ENCODE measurements around the gene ANP32E. TPM values are rescaled to one million over a fixed set of nuclear protein-coding genes. Genes with fewer than 3 reads are reported as not detected.

ANP32E gene
- total and polyA plus RNA-seq, 9 of the 15 experiments (the other 6 are each of a cell fraction or from before 2014, with no cell fraction given): 60.4 to 197 (median 104) TPM

DNA sequence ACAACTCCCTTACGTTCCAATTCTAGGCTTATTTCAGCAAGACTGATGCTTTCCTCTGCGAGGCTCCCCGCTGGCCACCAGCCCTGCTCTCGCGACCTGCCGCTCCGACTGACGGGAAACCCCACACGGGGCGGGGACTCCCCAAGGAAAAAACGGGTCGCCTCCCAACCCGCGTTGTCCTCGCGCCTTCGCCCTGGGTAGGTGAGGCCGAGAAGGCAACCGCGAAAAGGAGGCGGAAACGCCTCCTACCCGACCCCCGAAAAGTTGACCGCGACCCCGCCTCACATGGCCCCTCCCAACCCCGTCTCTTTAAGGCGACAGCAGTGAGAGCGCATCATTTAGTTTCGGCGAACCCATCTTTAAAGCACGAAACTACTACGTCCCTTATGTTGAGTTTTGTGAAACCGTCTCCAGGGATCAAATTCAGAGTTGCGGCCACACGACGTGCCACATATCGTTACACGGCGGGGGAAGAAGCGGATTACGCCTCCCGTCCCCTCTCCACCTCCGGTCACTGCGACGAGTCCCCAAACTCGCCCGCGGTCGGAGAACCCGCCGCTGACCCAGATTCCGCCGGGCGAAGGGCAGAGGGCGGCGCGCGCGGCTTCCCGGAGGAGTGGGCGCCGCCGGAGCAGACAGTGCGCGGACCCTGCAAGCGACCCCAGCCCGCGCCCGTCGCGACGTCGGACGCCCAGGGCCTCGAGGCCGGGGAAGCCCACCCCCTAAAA lies 1.2 kb downstream of the ANP32E start (continued):
- TF ChIP-seq, protein P1, sequence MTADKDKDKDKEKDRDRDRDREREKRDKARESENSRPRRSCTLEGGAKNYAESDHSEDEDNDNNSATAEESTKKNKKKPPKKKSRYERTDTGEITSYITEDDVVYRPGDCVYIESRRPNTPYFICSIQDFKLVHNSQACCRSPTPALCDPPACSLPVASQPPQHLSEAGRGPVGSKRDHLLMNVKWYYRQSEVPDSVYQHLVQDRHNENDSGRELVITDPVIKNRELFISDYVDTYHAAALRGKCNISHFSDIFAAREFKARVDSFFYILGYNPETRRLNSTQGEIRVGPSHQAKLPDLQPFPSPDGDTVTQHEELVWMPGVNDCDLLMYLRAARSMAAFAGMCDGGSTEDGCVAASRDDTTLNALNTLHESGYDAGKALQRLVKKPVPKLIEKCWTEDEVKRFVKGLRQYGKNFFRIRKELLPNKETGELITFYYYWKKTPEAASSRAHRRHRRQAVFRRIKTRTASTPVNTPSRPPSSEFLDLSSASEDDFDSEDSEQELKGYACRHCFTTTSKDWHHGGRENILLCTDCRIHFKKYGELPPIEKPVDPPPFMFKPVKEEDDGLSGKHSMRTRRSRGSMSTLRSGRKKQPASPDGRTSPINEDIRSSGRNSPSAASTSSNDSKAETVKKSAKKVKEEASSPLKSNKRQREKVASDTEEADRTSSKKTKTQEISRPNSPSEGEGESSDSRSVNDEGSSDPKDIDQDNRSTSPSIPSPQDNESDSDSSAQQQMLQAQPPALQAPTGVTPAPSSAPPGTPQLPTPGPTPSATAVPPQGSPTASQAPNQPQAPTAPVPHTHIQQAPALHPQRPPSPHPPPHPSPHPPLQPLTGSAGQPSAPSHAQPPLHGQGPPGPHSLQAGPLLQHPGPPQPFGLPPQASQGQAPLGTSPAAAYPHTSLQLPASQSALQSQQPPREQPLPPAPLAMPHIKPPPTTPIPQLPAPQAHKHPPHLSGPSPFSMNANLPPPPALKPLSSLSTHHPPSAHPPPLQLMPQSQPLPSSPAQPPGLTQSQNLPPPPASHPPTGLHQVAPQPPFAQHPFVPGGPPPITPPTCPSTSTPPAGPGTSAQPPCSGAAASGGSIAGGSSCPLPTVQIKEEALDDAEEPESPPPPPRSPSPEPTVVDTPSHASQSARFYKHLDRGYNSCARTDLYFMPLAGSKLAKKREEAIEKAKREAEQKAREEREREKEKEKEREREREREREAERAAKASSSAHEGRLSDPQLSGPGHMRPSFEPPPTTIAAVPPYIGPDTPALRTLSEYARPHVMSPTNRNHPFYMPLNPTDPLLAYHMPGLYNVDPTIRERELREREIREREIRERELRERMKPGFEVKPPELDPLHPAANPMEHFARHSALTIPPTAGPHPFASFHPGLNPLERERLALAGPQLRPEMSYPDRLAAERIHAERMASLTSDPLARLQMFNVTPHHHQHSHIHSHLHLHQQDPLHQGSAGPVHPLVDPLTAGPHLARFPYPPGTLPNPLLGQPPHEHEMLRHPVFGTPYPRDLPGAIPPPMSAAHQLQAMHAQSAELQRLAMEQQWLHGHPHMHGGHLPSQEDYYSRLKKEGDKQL (CRISPR knock-in tag; IDR thresholded peaks at IDR 0.05; ENCODE audit: borderline replicate concordance): peak; percentile 75; the same call in 1 of the 2 replicates
- TF ChIP-seq ZC3H11A (IDR thresholded peaks at IDR 0.05; ENCODE audit: low read depth, low read length) (no peak), PHF8 (IDR thresholded peaks at IDR 0.05; ENCODE audit: borderline replicate concordance, low read length) (peak; percentile 55; the same call in 1 of the 2 replicates), GABPA (tag; conservative IDR thresholded peaks at IDR 0.05; ENCODE audit: low read depth) (no peak), MED1 (CRISPR knock-in tag; IDR thresholded peaks at IDR 0.05; ENCODE audit: borderline replicate concordance) (no peak), MCM5 (IDR thresholded peaks at IDR 0.05; ENCODE audit: low read depth) (no peak), ZNF785 (CRISPR knock-in tag; IDR thresholded peaks at IDR 0.05) (no peak), KLF13 (tag; IDR thresholded peaks at IDR 0.05; ENCODE audit: borderline replicate concordance, low read depth) (no peak), RBM17 (IDR thresholded peaks at IDR 0.05; ENCODE audit: borderline replicate concordance, low read depth, low read length) (no peak), DACH1 (IDR thresholded peaks at IDR 0.05; ENCODE audit: partially characterized antibody) (no peak), OTX1 (CRISPR knock-in tag; IDR thresholded peaks at IDR 0.05) (peak; percentile 74; the same call in 1 of the 2 replicates), BRF1 (IDR thresholded peaks at IDR 0.05; ENCODE audit: borderline replicate concordance, extremely low read depth, insufficient read length) (no peak), RBFOX2 (IDR thresholded peaks at IDR 0.05; ENCODE audit: low read depth, low read length) (peak; percentile 95)
- TF ChIP-seq, protein P2, sequence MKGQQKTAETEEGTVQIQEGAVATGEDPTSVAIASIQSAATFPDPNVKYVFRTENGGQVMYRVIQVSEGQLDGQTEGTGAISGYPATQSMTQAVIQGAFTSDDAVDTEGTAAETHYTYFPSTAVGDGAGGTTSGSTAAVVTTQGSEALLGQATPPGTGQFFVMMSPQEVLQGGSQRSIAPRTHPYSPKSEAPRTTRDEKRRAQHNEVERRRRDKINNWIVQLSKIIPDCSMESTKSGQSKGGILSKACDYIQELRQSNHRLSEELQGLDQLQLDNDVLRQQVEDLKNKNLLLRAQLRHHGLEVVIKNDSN (CRISPR knock-in tag; IDR thresholded peaks at IDR 0.05): no peak; the same call in 1 of the 2 replicates
- TF ChIP-seq, protein P3, sequence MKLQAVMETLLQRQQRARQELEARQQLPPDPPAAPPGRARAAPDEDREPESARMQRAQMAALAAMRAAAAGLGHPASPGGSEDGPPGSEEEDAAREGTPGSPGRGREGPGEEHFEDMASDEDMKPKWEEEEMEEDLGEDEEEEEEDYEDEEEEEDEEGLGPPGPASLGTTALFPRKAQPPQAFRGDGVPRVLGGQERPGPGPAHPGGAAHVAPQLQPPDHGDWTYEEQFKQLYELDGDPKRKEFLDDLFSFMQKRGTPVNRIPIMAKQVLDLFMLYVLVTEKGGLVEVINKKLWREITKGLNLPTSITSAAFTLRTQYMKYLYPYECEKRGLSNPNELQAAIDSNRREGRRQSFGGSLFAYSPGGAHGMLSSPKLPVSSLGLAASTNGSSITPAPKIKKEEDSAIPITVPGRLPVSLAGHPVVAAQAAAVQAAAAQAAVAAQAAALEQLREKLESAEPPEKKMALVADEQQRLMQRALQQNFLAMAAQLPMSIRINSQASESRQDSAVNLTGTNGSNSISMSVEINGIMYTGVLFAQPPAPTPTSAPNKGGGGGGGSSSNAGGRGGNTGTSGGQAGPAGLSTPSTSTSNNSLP (IDR thresholded peaks at IDR 0.05; ENCODE audit: borderline replicate concordance, low read depth, low read length): no peak
- TF ChIP-seq, protein P4, sequence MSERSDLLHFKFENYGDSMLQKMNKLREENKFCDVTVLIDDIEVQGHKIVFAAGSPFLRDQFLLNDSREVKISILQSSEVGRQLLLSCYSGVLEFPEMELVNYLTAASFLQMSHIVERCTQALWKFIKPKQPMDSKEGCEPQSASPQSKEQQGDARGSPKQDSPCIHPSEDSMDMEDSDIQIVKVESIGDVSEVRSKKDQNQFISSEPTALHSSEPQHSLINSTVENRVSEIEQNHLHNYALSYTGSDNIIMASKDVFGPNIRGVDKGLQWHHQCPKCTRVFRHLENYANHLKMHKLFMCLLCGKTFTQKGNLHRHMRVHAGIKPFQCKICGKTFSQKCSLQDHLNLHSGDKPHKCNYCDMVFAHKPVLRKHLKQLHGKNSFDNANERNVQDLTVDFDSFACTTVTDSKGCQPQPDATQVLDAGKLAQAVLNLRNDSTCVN (CRISPR knock-in tag; IDR thresholded peaks at IDR 0.05): no peak
- TF ChIP-seq, protein P5, sequence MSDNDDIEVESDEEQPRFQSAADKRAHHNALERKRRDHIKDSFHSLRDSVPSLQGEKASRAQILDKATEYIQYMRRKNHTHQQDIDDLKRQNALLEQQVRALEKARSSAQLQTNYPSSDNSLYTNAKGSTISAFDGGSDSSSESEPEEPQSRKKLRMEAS (CRISPR knock-in tag; IDR thresholded peaks at IDR 0.05): peak; percentile 61; the same call in 1 of the 2 replicates

Measured in K562 (cell line).